HG03442 (cell line): ENCODE results near the gene SUN3.

Source experiments
- ATAC-seq: cut with Tn5 transposase; IDR thresholded peaks from one replicate; pipeline ENCODE4 v1.9.1; 2021; ENCODE audit warnings: mild to moderate bottlenecking, moderate library complexity; ENCODE audit not compliant: unreplicated experiment

Gene SUN3, protein sequence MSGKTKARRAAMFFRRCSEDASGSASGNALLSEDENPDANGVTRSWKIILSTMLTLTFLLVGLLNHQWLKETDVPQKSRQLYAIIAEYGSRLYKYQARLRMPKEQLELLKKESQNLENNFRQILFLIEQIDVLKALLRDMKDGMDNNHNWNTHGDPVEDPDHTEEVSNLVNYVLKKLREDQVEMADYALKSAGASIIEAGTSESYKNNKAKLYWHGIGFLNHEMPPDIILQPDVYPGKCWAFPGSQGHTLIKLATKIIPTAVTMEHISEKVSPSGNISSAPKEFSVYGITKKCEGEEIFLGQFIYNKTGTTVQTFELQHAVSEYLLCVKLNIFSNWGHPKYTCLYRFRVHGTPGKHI

DNA sequence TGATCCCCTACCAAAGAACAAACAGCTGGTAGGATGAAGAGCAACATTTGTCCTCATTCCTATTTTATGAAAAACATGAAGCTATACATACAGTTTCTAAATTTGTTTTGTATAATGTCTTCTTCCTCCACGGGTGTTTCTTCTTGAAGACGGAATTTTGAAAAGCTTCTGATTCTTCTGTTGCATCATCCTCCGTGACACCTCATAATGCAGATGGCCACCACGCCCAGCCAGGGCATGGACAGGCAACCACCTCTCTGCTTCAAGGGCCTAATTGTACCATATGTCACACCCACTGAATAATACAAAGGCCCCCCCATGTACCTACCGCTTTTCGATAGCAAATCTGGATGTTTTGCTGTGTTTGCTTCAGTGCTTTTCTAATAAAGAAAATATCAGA lies at the start of gene SUN3:
SUN3 (minus strand) TSS at position 170 of the 400 bp plus-strand sequence; CDS start at position 1, 169 bp downstream.
- ATAC-seq, result no peak

GRCh38 chr7:48078470-48078869 lies 49.6 kb upstream of the SUN3 start:
- ATAC-seq, result no peak

DNA sequence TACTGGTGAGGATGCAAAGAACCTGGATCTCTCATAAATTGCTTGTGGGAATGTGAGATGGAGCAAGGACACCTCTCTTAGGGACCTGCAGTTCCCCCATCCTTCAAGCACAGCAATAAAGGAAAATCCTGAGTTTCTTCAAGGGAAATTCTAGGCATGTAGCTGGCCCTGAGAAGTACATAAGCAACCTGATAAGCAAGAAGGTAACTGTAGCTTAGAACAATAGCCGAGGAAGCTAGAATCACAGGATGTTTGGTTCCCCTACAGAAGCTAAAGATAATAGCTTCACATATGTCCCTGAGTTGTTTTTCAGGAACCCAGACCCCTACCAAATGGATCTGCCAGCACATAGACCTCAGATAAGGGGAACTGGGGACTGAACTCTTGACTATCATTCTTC lies 48.5 kb upstream of the SUN3 start:
- ATAC-seq, result no peak

DNA sequence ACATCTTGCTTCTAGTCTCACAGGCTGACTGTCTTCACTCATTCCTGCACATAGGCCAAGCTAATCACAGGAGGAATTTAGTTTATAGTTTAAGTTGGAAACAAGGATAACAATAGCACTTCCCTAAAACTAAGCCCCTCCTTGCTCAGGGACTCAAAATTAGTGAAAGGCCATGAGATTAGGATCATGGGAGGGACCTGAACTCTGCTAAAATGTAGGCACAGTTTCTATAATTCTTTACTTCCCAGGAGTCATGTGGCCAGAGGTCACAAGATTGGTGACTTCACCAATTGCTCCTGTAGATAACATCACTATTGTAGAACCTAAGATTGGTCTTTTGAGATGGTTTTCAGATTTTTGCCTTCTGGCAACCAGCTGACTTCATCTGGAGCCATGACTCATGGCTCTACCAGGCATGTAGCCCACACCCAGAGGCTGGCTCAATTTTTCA lies 45.3 kb upstream of the SUN3 start:
- ATAC-seq, result no peak

GRCh38 chr7:48067475-48067874 lies 38.6 kb upstream of the SUN3 start:
- ATAC-seq, result no peak

DNA sequence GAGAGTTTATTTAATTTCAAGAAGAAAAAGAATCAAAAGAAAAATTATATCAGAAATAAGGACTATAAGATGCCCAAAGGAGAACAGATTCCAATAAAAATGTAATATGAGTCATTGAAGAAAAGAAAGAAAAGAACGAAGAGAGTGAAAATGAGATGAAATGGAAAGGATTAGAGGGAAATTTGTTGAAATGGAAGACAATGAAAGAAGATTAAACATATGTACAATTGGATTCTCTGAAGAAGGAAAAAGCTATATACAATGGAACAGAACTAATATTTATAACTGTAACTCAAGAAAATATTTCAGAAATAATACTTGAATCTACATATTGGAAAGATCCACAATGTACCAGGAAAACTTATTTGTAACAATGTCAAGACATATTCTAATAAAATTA lies 35.1 kb upstream of the SUN3 start:
- ATAC-seq, result no peak

- ATAC-seq, result no peak
Observed at GRCh38 chr7:48059706-48060105, 30.8 kb upstream of the SUN3 start.

GRCh38 chr7:48058990-48059389 lies 30.1 kb upstream of the SUN3 start:
- no peak for ATAC-seq

DNA sequence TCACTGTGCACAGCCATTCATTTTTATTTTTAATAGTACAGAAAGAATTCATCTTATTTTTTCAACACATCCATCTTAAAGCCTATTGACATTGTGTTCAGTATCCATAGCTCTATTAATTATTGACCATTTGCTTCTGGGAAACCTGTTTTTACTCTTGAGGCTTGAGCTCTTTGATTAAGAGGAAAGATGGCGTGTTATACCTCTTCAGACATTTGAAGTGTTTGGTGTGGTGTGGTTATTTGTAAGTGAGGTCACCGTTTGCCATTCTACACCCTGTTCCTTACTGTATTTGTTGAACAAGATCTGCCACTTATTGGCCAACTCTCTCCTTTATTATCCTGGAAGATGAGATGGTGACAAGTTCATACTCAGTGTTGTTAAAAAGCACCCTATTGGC lies 24.8 kb upstream of the SUN3 start:
- ATAC-seq, result no peak

GRCh38 chr7:48052748-48053147 lies 23.8 kb upstream of the SUN3 start:
- ATAC-seq, result peak; percentile 88

DNA sequence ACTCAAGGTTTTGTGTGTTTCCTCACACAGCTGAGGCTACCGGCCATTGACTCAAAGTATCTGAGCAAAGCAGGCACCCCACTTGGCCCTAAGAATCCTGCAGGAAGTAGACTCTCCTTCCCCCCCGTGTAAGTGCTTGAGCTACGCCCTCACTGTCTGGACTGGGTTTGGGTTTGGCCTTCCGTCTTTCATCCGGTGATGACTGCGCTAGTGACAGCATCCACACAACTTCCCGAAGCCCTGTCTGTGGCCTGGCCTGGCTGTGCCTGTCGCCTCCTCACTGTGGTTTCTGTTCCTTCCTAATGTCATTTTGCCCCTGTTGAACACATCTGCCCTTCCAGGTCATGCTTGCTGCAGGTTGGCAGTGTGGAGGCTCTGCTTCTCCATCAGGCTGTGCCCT lies 20.9 kb upstream of the SUN3 start:
- no peak for ATAC-seq

- ATAC-seq, result no peak
Observed at GRCh38 chr7:48048113-48048512, 19.2 kb upstream of the SUN3 start.

DNA sequence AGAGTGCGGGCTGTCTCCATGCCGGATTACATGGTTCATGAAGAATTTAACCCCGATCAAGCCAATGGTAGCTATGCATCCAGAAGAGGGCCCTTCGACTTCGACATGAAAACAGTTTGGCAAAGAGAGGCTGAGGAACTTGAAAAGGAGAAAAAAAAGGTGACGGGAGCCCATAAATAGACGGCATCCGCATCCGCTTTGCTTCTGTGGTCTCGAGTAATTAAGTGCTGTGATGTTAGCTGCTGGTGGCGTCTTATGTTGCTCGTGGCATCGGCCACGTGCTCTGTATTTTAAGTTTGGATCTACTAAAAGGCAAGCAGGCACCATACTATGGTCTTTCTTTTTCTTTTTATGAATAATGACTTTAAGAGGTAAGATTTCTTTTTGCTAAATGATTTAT lies 17.6 kb upstream of the SUN3 start:
- ATAC-seq, result no peak

- no peak for ATAC-seq
Observed at GRCh38 chr7:48045195-48045765, 16.4 kb upstream of the SUN3 start.

GRCh38 chr7:48042636-48043035 lies 13.7 kb upstream of the SUN3 start:
- ATAC-seq, result no peak

GRCh38 chr7:48042216-48042615 lies 13.3 kb upstream of the SUN3 start:
- ATAC-seq, result no peak

DNA sequence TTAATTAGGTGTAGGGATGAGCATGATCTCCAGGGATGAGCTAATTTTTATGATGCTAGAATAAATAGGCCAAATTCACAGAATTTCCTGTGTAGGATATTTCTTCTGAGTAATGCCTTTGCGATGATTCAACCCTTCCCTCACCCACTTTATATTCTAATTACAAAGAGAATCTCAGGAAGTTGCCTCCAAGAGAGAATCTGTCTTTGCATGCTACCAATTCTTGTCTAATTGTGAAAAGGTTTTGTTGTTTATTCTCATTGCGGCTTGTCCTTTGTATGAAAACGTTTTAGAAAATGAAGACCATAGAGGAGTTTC lies 12.7 kb upstream of the SUN3 start:
- no peak for ATAC-seq

- ATAC-seq, result no peak
Observed at GRCh38 chr7:48040944-48041652, 12.2 kb upstream of the SUN3 start.

DNA sequence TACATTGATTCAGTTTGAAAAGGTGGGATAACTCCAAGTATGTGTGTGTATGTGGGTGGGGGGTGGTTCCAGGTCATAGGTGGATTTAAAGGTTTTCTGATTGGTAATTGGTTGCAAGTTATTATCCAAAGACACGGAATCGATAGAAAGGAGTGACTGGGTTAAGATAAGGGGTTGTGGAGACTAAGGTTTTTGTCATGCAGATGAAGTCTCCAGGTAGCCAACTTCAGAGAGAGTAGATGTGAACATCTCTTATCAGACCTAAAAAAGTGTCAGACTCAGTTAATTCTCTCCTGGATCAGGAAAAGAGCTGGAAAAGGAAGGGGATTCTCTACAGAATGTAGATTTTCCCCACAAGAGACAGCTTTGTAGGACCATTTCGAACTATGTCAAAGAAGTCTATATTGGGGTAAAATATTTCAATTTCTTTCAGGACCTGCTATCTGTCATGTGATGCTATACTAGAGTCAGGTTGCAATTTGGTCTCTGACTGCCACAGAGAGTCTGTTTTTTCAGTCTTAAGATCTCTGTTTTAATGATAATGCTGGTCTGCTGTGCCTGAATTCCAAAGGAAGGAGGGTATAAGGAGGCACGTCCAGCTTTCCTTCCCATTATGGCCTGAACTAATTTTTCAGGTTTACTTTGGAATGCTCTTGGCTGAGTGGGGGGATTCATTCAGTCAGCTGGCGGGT lies 10.1 kb upstream of the SUN3 start:
- ATAC-seq, result no peak

DNA sequence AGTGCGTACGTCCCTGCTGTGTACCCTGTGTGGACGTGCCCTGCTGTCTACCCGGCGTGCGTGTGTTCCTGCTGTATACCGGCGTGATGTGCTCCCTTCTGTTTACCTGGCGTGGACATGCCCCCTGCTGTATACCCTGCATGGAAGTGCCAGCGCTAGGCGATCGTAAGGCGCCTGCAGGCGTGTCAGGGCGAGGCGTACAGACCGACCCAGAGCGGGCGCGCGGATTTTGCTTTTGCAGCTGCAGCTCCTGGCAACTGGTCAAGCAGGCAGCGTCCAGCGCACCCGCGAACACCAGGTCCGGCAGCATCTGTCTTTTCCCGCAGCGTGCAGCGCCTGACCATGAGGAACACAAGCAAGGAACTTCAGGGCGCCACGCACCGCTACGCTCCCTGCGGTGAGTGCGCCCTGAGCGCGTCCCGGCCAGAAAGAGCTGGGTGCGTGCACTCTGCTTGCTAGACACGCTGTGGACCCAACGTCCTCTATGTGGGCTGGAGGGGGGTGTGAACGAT lies 7.1 kb upstream of the SUN3 start:
- ATAC-seq, result peak; percentile 4

DNA sequence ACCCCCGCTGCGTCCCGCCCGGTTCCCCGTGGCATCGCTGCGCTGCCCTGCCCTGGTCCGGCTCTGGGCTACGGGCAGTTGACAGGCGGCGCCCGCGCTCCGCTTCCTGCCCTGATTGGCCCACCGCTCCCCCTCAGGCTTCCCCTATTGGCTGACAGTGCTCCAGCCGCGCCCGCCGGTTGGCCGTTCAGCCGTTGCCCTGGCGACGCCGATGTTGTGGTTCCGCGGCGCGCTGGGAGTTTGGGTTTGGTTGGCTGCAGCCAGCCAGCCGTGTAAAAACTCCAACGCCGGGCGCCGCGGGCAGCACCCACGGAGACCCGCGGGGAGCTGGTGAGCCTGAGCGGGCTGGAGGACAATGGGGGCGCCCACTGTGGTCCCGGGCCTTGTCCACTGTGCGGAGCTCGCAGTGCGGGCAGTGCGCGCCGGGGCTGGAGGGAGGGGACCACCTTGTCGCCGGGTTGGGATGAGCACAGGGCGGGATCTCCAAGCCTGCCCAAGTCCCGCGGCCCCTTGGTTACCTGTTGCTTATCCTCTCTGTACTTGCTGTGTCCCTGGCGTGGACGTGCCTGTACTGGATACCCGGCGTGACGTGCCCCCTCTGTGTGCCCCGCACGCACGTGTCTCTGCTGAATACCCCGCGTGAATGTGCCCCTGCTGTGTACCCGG lies 6.5 kb upstream of the SUN3 start, which contains the start of gene C7orf57:
C7orf57 (plus strand) TSS at position 243 of the 666 bp plus-strand sequence. CDS start 766 bp downstream, outside the sequence.
- ATAC-seq, result peak; percentile 99
